NCI-H748 (cell line): ENCODE measurements around the gene WNT9A.

ENCODE experiments used
- DNase-seq: peaks from one replicate; lab custom pipeline; 2025; ENCODE audit not compliant: unreplicated experiment; lab: John Stamatoyannopoulos, UW

WNT9A gene

DNA sequence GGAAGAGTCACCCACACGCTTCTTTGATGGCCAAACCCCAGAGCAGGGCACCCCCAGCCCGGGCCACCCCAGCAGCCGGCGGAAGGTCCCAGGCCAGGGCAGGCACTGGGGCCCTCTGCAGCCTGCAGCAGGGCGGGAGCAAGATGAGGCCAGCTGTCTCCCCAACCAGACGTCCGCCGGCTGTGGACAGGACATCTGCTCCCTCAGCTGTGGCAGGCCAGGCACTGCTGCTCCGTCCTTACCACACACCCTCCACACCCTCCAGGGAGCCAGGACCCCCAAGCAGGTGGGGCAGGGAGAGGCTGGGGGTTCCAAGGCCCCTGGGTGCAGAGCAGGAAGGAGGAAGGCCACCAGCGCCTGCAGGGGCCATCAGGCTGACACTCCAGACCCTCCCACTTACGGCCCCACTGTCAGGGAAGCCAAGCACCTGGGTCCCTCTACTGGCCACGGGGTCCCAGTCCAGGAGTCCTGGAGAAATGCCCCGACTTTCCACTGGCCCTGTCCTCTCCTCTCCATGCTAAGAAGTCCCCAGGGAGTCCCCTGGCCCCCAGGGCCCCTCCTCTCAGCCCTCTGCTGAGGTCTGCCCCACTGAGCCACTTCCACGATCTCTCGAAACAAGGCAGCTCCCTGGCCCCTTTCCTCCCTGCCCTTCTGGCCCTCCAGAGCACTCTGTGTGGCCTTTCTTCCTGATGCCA, 5.6 kb downstream of the WNT9A start:
- no peak for DNase-seq

DNA sequence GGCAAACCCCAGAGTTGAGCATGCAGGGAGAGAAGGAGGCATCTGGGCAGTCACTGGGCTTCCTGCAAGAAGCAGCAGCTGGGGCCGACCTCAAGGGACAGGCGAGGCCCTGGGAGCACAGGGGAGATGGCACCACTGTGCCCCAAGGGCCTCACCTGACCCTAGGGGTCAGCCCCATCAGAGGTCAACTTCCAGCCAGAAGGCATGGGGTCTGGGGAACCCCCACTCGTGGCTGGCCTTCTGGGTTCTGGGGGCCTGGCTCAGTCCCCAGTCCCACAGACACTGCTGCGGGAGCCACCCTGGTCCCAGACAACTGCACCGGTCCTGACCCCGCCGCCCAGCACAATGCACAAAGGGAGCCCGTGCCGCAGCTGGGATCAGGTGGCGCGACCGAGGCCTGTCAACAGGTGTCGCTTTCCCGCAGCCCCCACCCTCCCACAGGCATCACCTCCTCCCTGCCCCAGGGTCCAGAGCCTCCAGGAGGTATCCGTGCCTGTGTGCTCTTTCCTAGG, 6.2 kb downstream of the WNT9A start:
- no peak for DNase-seq

GRCh38 chr1:227940791-227941241, 6.9 kb downstream of the WNT9A start:
- no peak for DNase-seq

DNA sequence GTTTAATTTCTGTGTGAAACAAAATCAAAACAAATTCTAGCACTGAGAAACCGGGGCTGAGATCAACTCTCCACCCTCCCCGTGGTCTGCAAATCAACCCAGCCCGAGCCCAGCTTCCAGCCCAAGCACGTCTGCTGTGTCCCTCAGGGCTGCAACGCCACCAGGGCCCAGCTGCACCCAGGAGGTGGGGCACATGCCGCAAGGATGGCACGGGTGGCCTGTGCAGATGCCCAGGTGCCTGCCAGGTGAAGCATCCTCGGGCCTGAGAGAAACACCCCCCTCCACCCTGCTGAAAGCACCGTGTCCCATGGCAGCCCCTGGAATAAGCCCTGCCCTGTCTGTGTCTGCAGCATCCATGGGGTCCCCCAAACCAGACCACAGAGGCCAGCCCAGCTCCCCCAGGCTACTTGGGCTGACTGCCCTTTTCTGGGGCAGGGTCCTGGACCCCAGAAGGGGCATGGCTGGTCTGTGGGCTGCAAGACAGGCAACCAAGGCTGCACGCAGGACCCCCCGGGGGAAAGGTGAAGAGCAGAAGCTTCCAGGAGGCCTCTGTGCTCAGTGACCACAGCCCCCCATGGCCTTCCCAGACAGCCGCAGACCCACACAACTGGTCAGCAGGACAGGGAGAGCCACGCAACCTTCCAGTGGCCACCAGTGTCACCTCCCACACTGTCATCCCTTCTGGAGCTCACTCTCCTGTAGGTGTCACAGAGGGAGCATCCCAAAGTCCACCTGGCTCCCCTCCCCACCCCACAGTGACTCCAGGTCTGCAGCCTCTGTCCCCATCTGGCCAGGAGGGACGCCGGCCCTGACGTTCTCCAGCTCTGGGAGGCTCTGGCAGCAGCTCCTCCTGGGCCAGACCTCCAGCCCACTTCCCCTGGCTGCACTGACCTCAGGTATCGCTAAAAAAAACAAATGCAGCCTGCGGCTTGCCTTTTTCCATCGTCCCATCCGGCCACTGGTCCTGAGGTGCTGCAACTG, 7.7 kb downstream of the WNT9A start:
- no peak for DNase-seq

DNA sequence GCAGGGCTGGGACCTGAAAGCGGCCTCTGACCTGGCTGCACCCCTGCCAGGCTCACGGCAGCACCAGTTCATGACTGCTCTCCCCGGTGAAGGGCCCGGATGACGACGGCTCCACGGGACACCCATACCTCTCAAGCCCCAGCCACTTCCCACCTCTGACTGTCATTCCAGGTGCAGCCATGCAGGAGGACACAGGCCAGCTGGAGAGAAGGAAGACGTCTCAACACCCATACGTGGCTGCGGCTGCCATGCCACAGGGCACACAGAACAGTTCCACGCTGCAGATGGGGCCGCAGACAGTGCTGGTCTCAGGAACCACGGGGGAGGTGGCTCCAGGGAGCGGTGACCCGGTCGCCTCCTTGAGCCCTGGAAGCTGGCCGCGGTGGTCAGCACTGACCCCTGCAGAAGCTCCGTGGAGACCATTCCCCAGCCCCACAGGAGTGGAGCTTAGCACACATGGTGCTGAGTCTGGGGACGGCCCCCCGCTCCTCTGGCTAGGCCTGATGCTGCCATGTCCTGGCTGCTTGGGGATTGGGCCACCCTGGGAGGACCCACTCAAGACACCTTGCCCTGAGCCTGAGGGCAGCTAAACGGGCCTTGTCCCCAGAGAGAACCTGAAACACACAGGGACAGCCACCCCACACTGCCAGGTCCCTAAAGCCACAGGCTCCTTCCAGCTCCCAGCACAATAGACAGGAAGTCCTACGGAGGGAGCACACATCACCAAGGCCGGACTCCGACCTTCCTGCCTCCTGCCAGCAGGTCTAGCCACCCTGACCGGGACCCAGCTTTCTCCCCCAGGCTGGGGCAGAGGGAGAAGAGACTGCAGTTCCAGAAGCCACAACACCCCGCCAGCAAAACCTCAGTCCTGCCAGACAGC, 8.6 kb downstream of the WNT9A start:
- no peak for DNase-seq

- no peak for DNase-seq
Measured at GRCh38 chr1:227938276-227938675, 9.5 kb downstream of the WNT9A start.

DNA sequence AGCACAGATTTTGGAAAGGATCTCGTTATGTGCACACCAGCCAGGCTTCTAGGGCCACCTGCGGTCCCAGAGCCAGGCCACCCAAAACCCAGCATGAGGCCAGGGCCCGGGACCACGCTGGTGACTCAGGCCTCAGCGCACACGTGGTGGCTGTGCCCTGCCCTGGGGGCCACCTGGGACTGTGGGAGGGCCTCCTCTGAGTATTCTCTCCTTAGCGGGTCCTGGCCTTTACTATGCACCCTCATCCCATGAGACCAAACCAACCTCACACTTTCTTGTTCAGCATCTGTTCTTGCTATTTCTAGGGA, 9.9 kb downstream of the WNT9A start:
- no peak for DNase-seq

- no peak for DNase-seq
Measured at GRCh38 chr1:227937031-227937837, 10.5 kb downstream of the WNT9A start.

DNA sequence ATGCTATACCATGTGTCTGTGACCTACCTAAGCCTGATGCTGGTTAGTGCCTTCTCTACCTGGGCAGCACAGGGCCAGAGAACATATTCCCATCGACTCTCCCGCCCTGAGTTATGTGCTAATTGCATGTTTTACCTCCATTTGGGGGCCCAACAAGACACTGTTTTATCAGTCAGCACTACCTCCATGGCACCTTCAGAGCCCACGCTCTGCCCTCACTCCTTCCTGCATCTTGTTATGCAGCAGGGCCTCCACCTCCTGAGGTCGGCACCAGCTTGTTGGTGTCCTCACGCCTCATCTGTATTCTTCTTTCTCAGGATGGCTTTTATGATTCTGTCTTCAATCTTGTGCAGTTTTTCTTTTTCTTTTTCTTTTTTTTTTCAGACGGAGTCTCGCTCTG, 11.9 kb downstream of the WNT9A start:
- DNase-seq: no peak

GRCh38 chr1:227934476-227935313, 13.0 kb downstream of the WNT9A start:
- no peak for DNase-seq

GRCh38 chr1:227929751-227930472, 17.8 kb downstream of the WNT9A start:
- no peak for DNase-seq

GRCh38 chr1:227928811-227929375, 18.8 kb downstream of the WNT9A start:
- no peak for DNase-seq

GRCh38 chr1:227927971-227928741, 19.6 kb downstream of the WNT9A start:
- DNase-seq: no peak

GRCh38 chr1:227926896-227927885, 20.5 kb downstream of the WNT9A start:
- DNase-seq: no peak

DNA sequence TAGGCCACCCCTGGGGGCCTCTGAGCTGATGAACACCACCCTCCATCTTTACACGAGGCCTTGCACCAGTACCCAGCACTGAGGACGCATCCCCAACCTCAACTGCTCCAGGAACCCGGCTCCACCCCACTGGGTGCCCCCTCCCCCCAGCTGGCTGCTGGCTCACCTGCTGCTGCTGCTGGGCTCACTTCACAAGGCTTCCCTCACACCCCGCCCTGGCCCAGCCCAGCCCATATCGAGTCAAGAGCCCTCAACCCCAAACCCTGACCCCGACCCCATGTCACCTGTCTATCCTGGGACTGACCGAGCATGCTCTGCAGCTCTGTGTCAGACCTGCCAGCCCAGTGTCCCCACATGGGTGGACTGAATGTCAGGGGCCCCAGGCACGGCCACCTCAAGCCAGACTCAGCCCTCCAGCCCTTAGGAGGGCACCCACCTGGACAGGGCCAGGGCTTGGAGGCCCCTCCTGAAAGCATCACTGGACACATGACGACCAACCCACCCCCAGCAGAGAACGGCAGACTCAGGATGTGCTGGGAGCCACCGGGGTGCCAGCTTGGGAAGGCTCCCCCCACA, 21.4 kb downstream of the WNT9A start:
- DNase-seq: no peak

- no peak for DNase-seq
Measured at GRCh38 chr1:227925582-227926198, 22.0 kb downstream of the WNT9A start.
